H1 (cell line): ENCODE data around the gene BSPRY. TPM values are rescaled to one million over a fixed set of nuclear protein-coding genes. Genes with fewer than 3 reads are reported as not detected.

Source experiments
- BRCA1 ChIP-seq: IDR thresholded peaks from 2 replicates; pipeline ENCODE4 v1.6.1; 2012; ENCODE audit warnings: low read depth, low read length, improper control_type of control experiment
- CEBPB ChIP-seq: IDR thresholded peaks from 2 replicates; pipeline ENCODE4 v1.6.1; 2012; ENCODE audit warnings: low read depth, low read length
- CHD1 ChIP-seq: IDR thresholded peaks from 2 replicates; pipeline ENCODE4 v1.6.1; 2012; ENCODE audit warnings: low read depth, low read length, improper control_type of control experiment
- CTCF ChIP-seq, 3 experiments: IDR thresholded peaks; 1 replicate in 2 of 3; 2 replicates in 1 of 3; pipeline versions ENCODE4 v1.5.1 to v1.6.1; 2011; ENCODE audit warnings: low read length in 3 of 3, mild to moderate bottlenecking in 3 of 3, inconsistent platforms in 2 of 3, low read depth in 1 of 3, moderate library complexity in 1 of 3; ENCODE audit not compliant: insufficient read depth in 1 of 3; ENCODE audit errors: control extremely low read depth in 1 of 3
- EP300 ChIP-seq, 2 experiments: IDR thresholded peaks; 1 replicate in 1 of 2; 2 replicates in 1 of 2; pipeline ENCODE4 v1.6.1; 2011 to 2012; ENCODE audit warnings: low read depth in 2 of 2, low read length in 2 of 2, mild to moderate bottlenecking in 2 of 2, borderline replicate concordance in 1 of 2, inconsistent platforms in 1 of 2, moderate library complexity in 1 of 2
- EZH2 ChIP-seq: fragments of 200-600 bp; sonication (generic); IDR thresholded peaks from 2 replicates; pipeline ENCODE4 v1.7.1; 2012; ENCODE audit warnings: low read depth, mild to moderate bottlenecking, moderate library complexity, low read length, inconsistent platforms; ENCODE audit not compliant: severe bottlenecking
- GTF2F1 ChIP-seq: IDR thresholded peaks from 2 replicates; pipeline ENCODE4 v1.6.1; 2012; ENCODE audit warnings: low read depth, low read length, improper control_type of control experiment, borderline replicate concordance
- JUN ChIP-seq: IDR thresholded peaks from 2 replicates; pipeline ENCODE4 v1.6.1; 2011; ENCODE audit warnings: low read depth, mild to moderate bottlenecking, improper control_type of control experiment, low read length
- NANOG ChIP-seq: IDR thresholded peaks from 2 replicates; pipeline ENCODE4 v1.6.1; 2011; ENCODE audit warnings: low read length, low read depth, mild to moderate bottlenecking, inconsistent platforms; ENCODE audit not compliant: insufficient read depth, poor library complexity, severe bottlenecking
- SUZ12 ChIP-seq: fragments of 200-600 bp; sonication (generic); IDR thresholded peaks from 2 replicates; pipeline ENCODE4 v1.6.1; 2012; ENCODE audit warnings: mild to moderate bottlenecking, inconsistent platforms, low read length, moderate library complexity, mixed read lengths
- TAF1 ChIP-seq: IDR thresholded peaks from 2 replicates; pipeline ENCODE4 v1.6.1; 2011; ENCODE audit warnings: mild to moderate bottlenecking, low read depth, low read length
- TBP ChIP-seq: IDR thresholded peaks from 2 replicates; pipeline ENCODE4 v1.6.1; 2011; ENCODE audit warnings: low read depth, low read length, improper control_type of control experiment
- TCF12 ChIP-seq: IDR thresholded peaks from 2 replicates; pipeline ENCODE4 v1.6.1; 2011; ENCODE audit warnings: low read depth, mild to moderate bottlenecking, low read length
- USF2 ChIP-seq: IDR thresholded peaks from 2 replicates; pipeline ENCODE4 v1.6.1; 2011; ENCODE audit warnings: low read length, improper control_type of control experiment
- ZNF274 ChIP-seq: IDR thresholded peaks from 2 replicates; pipeline ENCODE4 v1.7.0; 2012; ENCODE audit warnings: low read length, borderline replicate concordance; ENCODE audit errors: extremely low read depth
- polyA plus RNA-seq, 7 experiments: library from polyadenylated mRNA; depleted of rRNA in 3 of 7; stranded (reverse) in 5 of 7; unstranded in 2 of 7; fragments of >200 nt in 5 of 7; fragments of 200-250 nt in 2 of 7; gene quantifications; 1 replicate in 5 of 7; 2 replicates in 1 of 7; 4 replicates in 1 of 7; pipeline versions ENCODE4 v1.2.1 to v1.2.3, GENCODE V29; 2011 to 2013; ENCODE audit warnings: missing spikeins in 2 of 7, mixed read lengths in 2 of 7
- total RNA-seq: library from RNA; stranded (reverse); fragmentation: NEBNext Ultra II Directional; extraction: Animal tissue kit (Norgen Biotek cat#: 25700); gene quantifications from 2 replicates; pipeline ENCODE4 v1.2.1, GENCODE V29; 2021

BSPRY gene
- total and polyA plus RNA-seq, 2 of the 8 experiments (the other 6 are each of a cell fraction or from before 2014, with no cell fraction given): 5.5 to 10.9 TPM

GRCh38 chr9:113410207-113410864, 61.0 kb downstream of the BSPRY start, which contains the start of the genes C9orf43 and POLE3 (continued):
- no peak for TF ChIP-seq NANOG
- TF ChIP-seq TCF12: 0 out of 2 replicates have a peak, but pooled peaks have one; percentile 4
- TF ChIP-seq TAF1: peak; percentile 75
- TF ChIP-seq SUZ12: no peak
- TF ChIP-seq JUN: no peak
- TF ChIP-seq TBP: peak; percentile 78
- peak; percentile 84 for TF ChIP-seq USF2
- TF ChIP-seq CHD1: no peak
- TF ChIP-seq CTCF (IDR thresholded peaks at IDR 0.05; ENCODE audit: control extremely low read depth in 1 of 3, insufficient read depth in 1 of 3, low read depth in 1 of 3, low read length in 3 of 3): no peak
- TF ChIP-seq CEBPB: peak; percentile 67
- TF ChIP-seq BRCA1: peak; percentile 29; the same call in 1 of the 2 replicates
- no peak for TF ChIP-seq EZH2
- no peak for TF ChIP-seq ZNF274
- TF ChIP-seq EP300 (IDR thresholded peaks at IDR 0.05; ENCODE audit: borderline replicate concordance in 1 of 2, low read depth in 2 of 2, low read length in 2 of 2): no peak
- TF ChIP-seq GTF2F1: peak; percentile 47; the same call in 1 of the 2 replicates
